Common myeloid progenitor, CD34-positive (primary cell): ENCODE results near the gene MAN2A1.

Source experiments
- CTCF ChIA-PET: fragments of 350-600 bp; sonication (Branson Sonifier 250); formaldehyde crosslinking; loops from one replicate; lab custom pipeline; 2021; ENCODE audit warnings: antibody characterized with exemption; lab: Charles Lee
- POLR2A ChIA-PET: fragments of 350-600 bp; sonication (Branson Sonifier 250); formaldehyde crosslinking; loops from one replicate; lab custom pipeline; 2021; ENCODE audit warnings: antibody characterized with exemption; lab: Charles Lee
- DNase-seq, 3 donors: peaks; one replicate each; pipeline versions ENCODE4 v3.0.0 to v3.0.0-alpha.2; 2013
- H3K27ac ChIP-seq, 2 experiments: 1 replicate in 1 of 2; 2 replicates in 1 of 2; pipeline ENCODE4 v1.7.0; 2013; ENCODE audit warnings: inconsistent platforms in 2 of 2, low read length in 2 of 2, mild to moderate bottlenecking in 2 of 2, low read depth in 1 of 2, moderate library complexity in 1 of 2; ENCODE audit not compliant: severe bottlenecking in 2 of 2, insufficient read depth in 1 of 2, poor library complexity in 1 of 2
- H3K27me3 ChIP-seq, 5 experiments: replicated peaks in 2 of 5; 1 replicate in 3 of 5; 2 replicates in 2 of 5; pipeline versions ENCODE4 v1.6.1 to v1.7.0; 2013; ENCODE audit warnings: low read length in 4 of 5, mild to moderate bottlenecking in 2 of 5, moderate library complexity in 2 of 5, inconsistent platforms in 1 of 5; ENCODE audit not compliant: insufficient read depth in 5 of 5, control insufficient read depth in 4 of 5
- H3K36me3 ChIP-seq, 4 experiments: 1 replicate in 2 of 4; 2 replicates in 2 of 4; pipeline versions ENCODE4 v1.6.1 to v1.7.0; 2013; ENCODE audit warnings: low read length in 3 of 4, control low read depth in 1 of 4, mild to moderate bottlenecking in 1 of 4; ENCODE audit not compliant: control insufficient read depth in 4 of 4, insufficient read depth in 4 of 4
- H3K4me1 ChIP-seq, 4 experiments: 1 replicate in 3 of 4; 2 replicates in 1 of 4; pipeline versions ENCODE4 v1.6.1 to v1.7.1; 2013; ENCODE audit warnings: low read length in 3 of 4, mild to moderate bottlenecking in 3 of 4, control low read depth in 1 of 4, inconsistent platforms in 1 of 4, moderate library complexity in 1 of 4; ENCODE audit not compliant: control insufficient read depth in 4 of 4, insufficient read depth in 4 of 4; ENCODE audit errors: control extremely low read depth in 1 of 4
- H3K4me3 ChIP-seq, 7 experiments: 1 replicate in 4 of 7; 2 replicates in 3 of 7; pipeline versions ENCODE4 v1.5.1 to v1.7.0; 2013; ENCODE audit warnings: mild to moderate bottlenecking in 7 of 7, low read length in 6 of 7, moderate library complexity in 6 of 7, inconsistent platforms in 2 of 7, low read depth in 2 of 7, control low read depth in 1 of 7; ENCODE audit not compliant: insufficient read depth in 4 of 7, control insufficient read depth in 1 of 7; ENCODE audit errors: extremely low read depth in 1 of 7
- H3K9me3 ChIP-seq, 5 experiments: 1 replicate in 4 of 5; 2 replicates in 1 of 5; pipeline versions ENCODE4 v1.6.1 to v1.7.1; 2013; ENCODE audit warnings: low read length in 4 of 5, mild to moderate bottlenecking in 2 of 5, inconsistent platforms in 1 of 5, low read depth in 1 of 5, moderate library complexity in 1 of 5; ENCODE audit not compliant: control insufficient read depth in 4 of 5, insufficient read depth in 2 of 5; ENCODE audit errors: control extremely low read depth in 1 of 5
- WGBS: methylation state at CpG from one replicate; pipeline ENCODE4 v1.1.5; 2013; ENCODE audit not compliant: insufficient coverage; 5-methylcytosine and 5-hydroxymethylcytosine counted together

MAN2A1 gene

DNA sequence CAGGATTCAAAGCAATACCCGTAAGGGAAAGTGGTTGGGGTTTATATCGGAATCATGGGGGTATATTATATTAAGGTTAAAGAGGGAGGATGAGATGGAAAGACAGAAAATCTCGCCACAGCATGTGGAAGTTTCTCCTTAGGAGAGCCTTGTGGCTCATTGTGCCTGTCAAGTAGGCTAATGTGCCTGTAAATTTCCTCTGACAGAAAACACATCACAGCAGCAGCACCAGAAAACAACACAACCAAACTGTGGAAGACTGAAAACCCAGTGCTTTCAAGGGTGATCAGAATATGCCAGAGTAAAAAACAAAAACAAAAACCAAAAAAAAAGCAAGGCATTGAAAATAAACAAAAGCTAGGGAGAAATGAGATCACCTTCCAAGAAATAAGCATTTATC lies 11.3 kb upstream of the MAN2A1 start:
- no peaks in the 10 kb centered on the region for H3K4me1 ChIP-seq
- 100% methylated on average over 2 of the region's 3 CpGs for WGBS
- no peaks in the 10 kb centered on the region for H3K27me3 ChIP-seq
- H3K4me3 ChIP-seq, result no peak overlapping the region
- DNase-seq, result no peak
- no peaks in the 10 kb centered on the region for H3K9me3 ChIP-seq
- H3K36me3 ChIP-seq, result no peaks in the 10 kb centered on the region
- no peak overlapping the region for H3K27ac ChIP-seq
- ChIA-PET POLR2A (no interaction called here), CTCF (interaction anchor here (7.0 kb wide), 1 partner anchor 10 kb away, joined by 33 read pairs; the partner anchor contains the start of gene MAN2A1)

DNA sequence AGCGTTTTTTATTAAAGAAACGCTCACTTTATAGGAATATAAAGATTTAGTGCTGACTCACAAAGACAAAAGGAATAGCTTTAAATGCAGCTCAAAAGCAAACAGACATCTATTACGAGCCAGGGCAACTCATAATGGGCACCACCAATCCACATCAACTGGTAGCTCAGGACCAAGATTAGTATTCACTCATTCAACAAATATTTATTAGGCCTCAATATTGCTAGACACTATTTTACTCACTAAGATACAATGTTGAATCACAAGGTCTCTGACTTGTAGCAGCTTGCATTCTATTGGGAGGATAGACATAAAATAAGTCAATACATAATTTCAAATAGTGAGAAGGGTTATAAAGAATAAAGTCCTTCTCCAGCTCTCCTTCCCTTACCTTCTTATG lies 8.0 kb upstream of the MAN2A1 start:
- 96% methylated on average over 3 of the region's 3 CpGs for WGBS
- no peaks in the 10 kb centered on the region for H3K36me3 ChIP-seq

DNA sequence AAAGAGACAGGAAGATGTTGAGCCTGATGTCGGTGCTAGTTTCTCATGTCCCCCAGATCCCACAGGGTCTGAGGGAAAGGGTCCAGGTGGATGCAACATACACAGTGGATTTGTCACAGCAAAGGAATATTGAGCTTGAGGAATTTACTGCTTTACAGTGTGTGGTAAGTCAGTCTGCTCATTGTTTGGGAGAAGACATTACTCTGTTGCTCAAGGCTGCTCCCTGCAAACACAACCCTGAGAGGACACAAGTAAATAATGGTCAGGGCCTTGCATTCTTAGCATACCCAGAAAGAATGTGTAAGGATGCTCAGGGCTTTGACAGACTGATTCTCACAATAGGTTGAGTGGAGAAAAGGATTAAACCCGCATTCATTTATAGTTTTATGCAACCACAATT lies 7.3 kb upstream of the MAN2A1 start:
- Histone ChIP-seq H3K9me3 (peaks cover 0 to 2% (median 0%) of the 10 kb centered on the region in 5 experiments), H3K36me3 (no peaks in the 10 kb centered on the region), H3K4me3 (no peak overlapping the region), H3K4me1 (no peaks in the 10 kb centered on the region), H3K27me3 (no peaks in the 10 kb centered on the region), H3K27ac (no peak overlapping the region)
- POLR2A ChIA-PET, result no interaction called here
- no peak for DNase-seq
- CTCF ChIA-PET, result no interaction called here
- 79% methylated on average over 2 of the region's 2 CpGs for WGBS

More for the DNA sequence above, 8.0 kb upstream of the MAN2A1 start:
- no peak overlapping the region for H3K27ac ChIP-seq
- no peaks in the 10 kb centered on the region for H3K9me3 ChIP-seq
- H3K4me1 ChIP-seq, result no peaks in the 10 kb centered on the region
- POLR2A ChIA-PET, result no interaction called here
- no peak for DNase-seq
- no peaks in the 10 kb centered on the region for H3K27me3 ChIP-seq
- no peak overlapping the region for H3K4me3 ChIP-seq
- CTCF ChIA-PET, result interaction anchor here (1.1 kb wide), 1 partner anchor 38 kb away, joined by 3 read pairs; no protein-coding TSS in a partner anchor

DNA sequence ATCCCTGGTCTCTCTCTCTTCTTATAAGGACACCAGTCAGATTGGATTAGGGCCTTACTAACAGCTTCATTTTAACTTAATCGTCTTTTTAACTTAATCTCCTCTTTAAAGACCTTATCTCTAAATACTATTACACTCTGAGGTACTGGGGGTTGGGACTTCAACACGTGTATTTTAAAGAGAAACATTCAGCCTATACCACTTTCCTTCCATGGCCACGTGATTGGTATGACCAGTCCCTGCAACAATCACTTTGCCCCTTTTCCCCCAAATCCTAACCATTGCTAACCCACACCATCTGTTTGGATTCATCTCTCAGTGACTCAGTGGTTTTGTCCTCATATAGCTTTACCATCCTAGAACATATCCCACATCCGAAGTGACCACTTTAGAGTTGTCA lies 3.8 kb upstream of the MAN2A1 start:
- Histone ChIP-seq H3K27me3 (no peaks in the 10 kb centered on the region), H3K9me3 (peaks cover 0 to 10% (median 1%) of the 10 kb centered on the region in 5 experiments), H3K27ac (no peak overlapping the region), H3K4me1 (peaks cover 0 to 12% (median 4%) of the 10 kb centered on the region in 4 experiments), H3K4me3 (no peak overlapping the region), H3K36me3 (no peaks in the 10 kb centered on the region)
- 100% methylated on average over 3 of the region's 4 CpGs for WGBS
- ChIA-PET POLR2A (no interaction called here), CTCF (interaction anchor here (1.4 to 4.7 kb wide), 3 partner anchors 9 to 96 kb away, joined by 7 to 33 read pairs (median 7); no protein-coding TSS in a partner anchor)
- no peak for DNase-seq

DNA sequence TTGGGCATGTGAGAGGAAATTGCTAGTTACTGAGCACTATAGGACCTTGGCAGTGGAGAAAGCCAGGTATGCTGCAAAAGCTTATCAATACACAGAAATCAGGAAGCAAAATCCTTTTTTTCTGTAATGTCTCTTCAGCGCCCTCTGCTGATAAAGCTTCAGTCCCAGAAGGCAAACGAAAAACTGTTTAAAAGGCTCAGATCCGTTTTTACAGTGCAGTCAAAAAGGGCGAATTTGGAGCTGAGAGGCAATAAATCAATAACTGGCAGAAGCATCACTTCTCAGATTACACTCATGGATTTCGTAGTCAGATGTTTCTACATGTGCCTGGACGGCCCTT lies 1.1 kb upstream of the MAN2A1 start:
- peaks cover 0 to 4% (median 0%) of the 10 kb centered on the region in 4 experiments for H3K36me3 ChIP-seq
- peak overlapping the region; percentile 52 to 83 for H3K27ac ChIP-seq
- ChIA-PET CTCF (interaction anchor here (1.0 to 4.7 kb wide), 14 partner anchors 11 to 365 kb away, joined by 3 to 33 read pairs (median 4); no protein-coding TSS in a partner anchor), POLR2A (interaction anchor here (0.5 to 1.6 kb wide), 3 partner anchors 16 to 278 kb away, joined by 3 read pairs; no protein-coding TSS in a partner anchor)
- H3K4me1 ChIP-seq, result peaks cover 11 to 26% (median 21%) of the 10 kb centered on the region in 4 experiments
- peaks cover 0 to 10% (median 1%) of the 10 kb centered on the region in 5 experiments for H3K9me3 ChIP-seq
- 23% methylated on average over 6 of the region's 6 CpGs for WGBS
- peak overlapping the region; percentile 56 to 96 (median 90) for H3K4me3 ChIP-seq
- peak in 2 of 3 donors; percentile 76 to 87 for DNase-seq
- no peaks in the 10 kb centered on the region for H3K27me3 ChIP-seq

DNA sequence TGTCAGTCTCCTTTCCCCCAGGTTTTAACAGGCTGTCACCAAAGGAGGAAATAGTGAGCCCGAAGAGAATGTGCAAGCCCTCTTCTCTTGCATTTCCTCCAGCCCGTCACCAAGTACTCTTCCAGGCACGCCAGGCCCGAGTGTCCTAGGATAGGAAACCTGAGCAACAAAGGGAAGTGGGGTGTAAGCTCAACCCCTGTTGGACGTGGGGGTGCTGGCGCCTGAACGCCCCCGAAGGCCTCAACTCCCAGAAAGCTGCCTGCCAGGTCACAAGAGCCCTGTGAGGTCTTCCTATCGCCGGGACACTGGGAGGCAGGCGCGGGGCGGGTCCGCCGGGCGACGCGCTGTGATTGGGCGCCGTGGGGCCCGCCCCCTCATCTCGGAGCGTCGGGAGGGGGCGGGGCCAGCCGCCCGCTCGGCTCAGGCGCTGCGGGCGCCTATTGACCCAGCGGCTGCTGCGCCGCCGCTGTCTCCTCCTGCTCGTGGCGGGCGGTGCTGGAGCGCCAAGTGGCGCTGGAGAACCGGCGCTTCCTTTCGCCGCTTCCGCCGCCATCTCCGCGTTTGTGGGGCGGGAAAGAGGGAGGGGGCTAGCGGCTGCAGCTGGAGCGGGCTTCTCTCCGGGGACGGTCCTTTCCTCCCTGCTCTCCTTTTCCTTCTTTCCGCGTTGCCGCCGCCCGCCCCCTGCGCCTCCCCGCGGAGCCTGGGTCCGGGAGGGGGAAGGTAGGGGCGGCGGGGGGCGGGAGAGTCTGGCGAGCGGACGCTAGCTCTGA lies 572 bp upstream of the MAN2A1 start:
- ChIA-PET POLR2A (interaction anchor here (0.6 to 1.6 kb wide), 3 partner anchors 17 to 280 kb away, joined by 3 read pairs; no protein-coding TSS in a partner anchor), CTCF (interaction anchor here (0.9 to 4.7 kb wide), 17 partner anchors 12 to 365 kb away, joined by 3 to 33 read pairs (median 3); no protein-coding TSS in a partner anchor)
- WGBS, result under 1% methylated on average over 45 of the region's 68 CpGs
- peak; percentile 91 to 93 (median 93) for DNase-seq
- Histone ChIP-seq H3K36me3 (peaks cover 0 to 4% (median 0%) of the 10 kb centered on the region in 4 experiments), H3K4me1 (peaks cover 11 to 29% (median 21%) of the 10 kb centered on the region in 4 experiments), H3K4me3 (peak overlapping the region; percentile 87 to 96 (median 90)), H3K27me3 (no peaks in the 10 kb centered on the region), H3K27ac (peak overlapping the region; percentile 52 to 83), H3K9me3 (peaks cover 0 to 10% (median 1%) of the 10 kb centered on the region in 5 experiments)
